ENCODE results near the gene DIP2A.

The DIP2A gene

GRCh38 chr21:46468108-46468774 lies 9.6 kb downstream of the DIP2A start:
- peaks cover 0 to 1% of the 10 kb centered on the region in 2 donors for H3K4me1 ChIP-seq (ENCODE audit: control insufficient read depth in 2 of 2, insufficient read depth in 1 of 2, low read depth in 1 of 2, low read length in 2 of 2)
- H3K9me3 ChIP-seq (replicated peaks in 1 of 2; ENCODE audit: control insufficient read depth in 2 of 2, insufficient read depth in 1 of 2, low read depth in 1 of 2, low read length in 2 of 2), result peaks cover 0 to 2% of the 10 kb centered on the region in 2 donors
- no peak overlapping the region for H4K8ac ChIP-seq (ENCODE audit: low read depth, low read length)
- H4K91ac ChIP-seq (ENCODE audit: low read depth, low read length, poor library complexity), result no peak overlapping the region
- H2AFZ ChIP-seq (ENCODE audit: low read length), result no peak overlapping the region
- H3K27me3 ChIP-seq (ENCODE audit: control insufficient read depth in 3 of 3, insufficient read depth in 3 of 3, low read depth in 1 of 3, low read length in 3 of 3), result no peaks in the 10 kb centered on the region
- DNase-seq (ENCODE audit: low spot score), result no peak
- H3K9ac ChIP-seq (ENCODE audit: low read depth, low read length, poor library complexity), result no peak overlapping the region
- H3K36me3 ChIP-seq (replicated peaks in 1 of 2; ENCODE audit: control insufficient read depth in 2 of 2, insufficient read depth in 2 of 2, low read length in 2 of 2), result peaks cover 2 to 48% of the 10 kb centered on the region in 2 donors
- no peak overlapping the region for H2BK12ac ChIP-seq (ENCODE audit: low read length)
- no CpG with 5 or more reads among the region's 6 CpGs for WGBS, 2 donors (ENCODE audit: extremely low coverage in 2 of 2, insufficient read length in 2 of 2, insufficient replicate concordance in 1 of 2)
- H3K27ac ChIP-seq (replicated peaks; ENCODE audit: low read length), result no peak overlapping the region
- no peak overlapping the region for H2BK120ac ChIP-seq (ENCODE audit: low read depth, low read length)
- H2BK15ac ChIP-seq (ENCODE audit: low read length), result no peak overlapping the region
- H3K23ac ChIP-seq (ENCODE audit: low read depth, low read length, poor library complexity), result no peak overlapping the region
- H3K4me2 ChIP-seq (ENCODE audit: insufficient read depth, low read length, poor library complexity, severe bottlenecking), result no peak overlapping the region
- H3K79me1 ChIP-seq (ENCODE audit: low read depth, low read length), result peaks cover 7% of the 10 kb centered on the region
- H3K4me3 ChIP-seq (ENCODE audit: low read length in 2 of 2), result no peak overlapping the region
- no peak overlapping the region for H2BK5ac ChIP-seq (ENCODE audit: low read length)
- no peak overlapping the region for H3K4ac ChIP-seq (ENCODE audit: low read length)
- H3K14ac ChIP-seq (ENCODE audit: low read length), result no peak overlapping the region
- H3K18ac ChIP-seq (ENCODE audit: low read length), result no peak overlapping the region
- no peak overlapping the region for H2AK5ac ChIP-seq (ENCODE audit: low read depth, low read length)

GRCh38 chr21:46469275-46469674 lies 10.6 kb downstream of the DIP2A start:
- Histone ChIP-seq H2BK5ac (ENCODE audit: low read length) (no peak overlapping the region), H3K4me1 (ENCODE audit: control insufficient read depth in 2 of 2, insufficient read depth in 1 of 2, low read depth in 1 of 2, low read length in 2 of 2) (peaks cover 0 to 1% of the 10 kb centered on the region in 2 donors), H2BK12ac (ENCODE audit: low read length) (no peak overlapping the region), H2BK15ac (ENCODE audit: low read length) (no peak overlapping the region), H4K8ac (ENCODE audit: low read depth, low read length) (no peak overlapping the region), H3K18ac (ENCODE audit: low read length) (no peak overlapping the region), H2AK5ac (ENCODE audit: low read depth, low read length) (no peak overlapping the region), H3K4ac (ENCODE audit: low read length) (no peak overlapping the region), H3K27me3 (ENCODE audit: control insufficient read depth in 3 of 3, insufficient read depth in 3 of 3, low read depth in 1 of 3, low read length in 3 of 3) (no peaks in the 10 kb centered on the region), H3K9me3 (replicated peaks in 1 of 2; ENCODE audit: control insufficient read depth in 2 of 2, insufficient read depth in 1 of 2, low read depth in 1 of 2, low read length in 2 of 2) (peaks cover 0 to 2% of the 10 kb centered on the region in 2 donors), H3K79me1 (ENCODE audit: low read depth, low read length) (peaks cover 7% of the 10 kb centered on the region), H2BK120ac (ENCODE audit: low read depth, low read length) (no peak overlapping the region), H3K27ac (replicated peaks; ENCODE audit: low read length) (no peak overlapping the region), H3K4me2 (ENCODE audit: insufficient read depth, low read length, poor library complexity, severe bottlenecking) (no peak overlapping the region), H3K14ac (ENCODE audit: low read length) (no peak overlapping the region), H3K4me3 (ENCODE audit: low read length in 2 of 2) (no peak overlapping the region), H3K36me3 (replicated peaks in 1 of 2; ENCODE audit: control insufficient read depth in 2 of 2, insufficient read depth in 2 of 2, low read length in 2 of 2) (peaks cover 3 to 49% of the 10 kb centered on the region in 2 donors), H4K91ac (ENCODE audit: low read depth, low read length, poor library complexity) (no peak overlapping the region), H3K23ac (ENCODE audit: low read depth, low read length, poor library complexity) (no peak overlapping the region), H2AFZ (ENCODE audit: low read length) (no peak overlapping the region), H3K9ac (ENCODE audit: low read depth, low read length, poor library complexity) (no peak overlapping the region)
- WGBS, 2 donors (ENCODE audit: extremely low coverage in 2 of 2, insufficient read length in 2 of 2, insufficient replicate concordance in 1 of 2), result no CpG with 5 or more reads among the region's 3 CpGs
- DNase-seq (ENCODE audit: low spot score), result no peak

- Histone ChIP-seq H3K14ac (ENCODE audit: low read length) (no peak overlapping the region), H3K4me3 (ENCODE audit: low read length in 2 of 2) (no peak overlapping the region), H3K79me1 (ENCODE audit: low read depth, low read length) (peaks cover 7% of the 10 kb centered on the region), H2AK5ac (ENCODE audit: low read depth, low read length) (no peak overlapping the region), H3K4ac (ENCODE audit: low read length) (no peak overlapping the region), H3K18ac (ENCODE audit: low read length) (no peak overlapping the region), H3K4me2 (ENCODE audit: insufficient read depth, low read length, poor library complexity, severe bottlenecking) (no peak overlapping the region), H3K23ac (ENCODE audit: low read depth, low read length, poor library complexity) (no peak overlapping the region), H4K91ac (ENCODE audit: low read depth, low read length, poor library complexity) (no peak overlapping the region), H2BK15ac (ENCODE audit: low read length) (no peak overlapping the region), H3K4me1 (ENCODE audit: control insufficient read depth in 2 of 2, insufficient read depth in 1 of 2, low read depth in 1 of 2, low read length in 2 of 2) (peaks cover 0 to 1% of the 10 kb centered on the region in 2 donors), H3K27me3 (ENCODE audit: control insufficient read depth in 3 of 3, insufficient read depth in 3 of 3, low read depth in 1 of 3, low read length in 3 of 3) (no peaks in the 10 kb centered on the region), H2BK12ac (ENCODE audit: low read length) (no peak overlapping the region), H4K8ac (ENCODE audit: low read depth, low read length) (no peak overlapping the region), H3K36me3 (replicated peaks in 1 of 2; ENCODE audit: control insufficient read depth in 2 of 2, insufficient read depth in 2 of 2, low read length in 2 of 2) (peaks cover 2 to 42% of the 10 kb centered on the region in 2 donors), H3K9me3 (replicated peaks in 1 of 2; ENCODE audit: control insufficient read depth in 2 of 2, insufficient read depth in 1 of 2, low read depth in 1 of 2, low read length in 2 of 2) (peaks cover 0 to 2% of the 10 kb centered on the region in 2 donors), H3K27ac (replicated peaks; ENCODE audit: low read length) (no peak overlapping the region), H2BK120ac (ENCODE audit: low read depth, low read length) (no peak overlapping the region), H2AFZ (ENCODE audit: low read length) (no peak overlapping the region), H2BK5ac (ENCODE audit: low read length) (no peak overlapping the region), H3K9ac (ENCODE audit: low read depth, low read length, poor library complexity) (no peak overlapping the region)
- no peak for DNase-seq (ENCODE audit: low spot score)
- no CpG with 5 or more reads among the region's 1 CpG for WGBS, 2 donors (ENCODE audit: extremely low coverage in 2 of 2, insufficient read length in 2 of 2, insufficient replicate concordance in 1 of 2)
Observed at GRCh38 chr21:46471514-46471913, 12.8 kb downstream of the DIP2A start.

GRCh38 chr21:46472246-46472645 lies 13.6 kb downstream of the DIP2A start:
- peaks cover 2 to 45% of the 10 kb centered on the region in 2 donors for H3K36me3 ChIP-seq (replicated peaks in 1 of 2; ENCODE audit: control insufficient read depth in 2 of 2, insufficient read depth in 2 of 2, low read length in 2 of 2)
- DNase-seq (ENCODE audit: low spot score), result no peak
- no peak overlapping the region for H3K23ac ChIP-seq (ENCODE audit: low read depth, low read length, poor library complexity)
- no peak overlapping the region for H3K9ac ChIP-seq (ENCODE audit: low read depth, low read length, poor library complexity)
- H2BK15ac ChIP-seq (ENCODE audit: low read length), result no peak overlapping the region
- no peak overlapping the region for H3K18ac ChIP-seq (ENCODE audit: low read length)
- H3K4me2 ChIP-seq (ENCODE audit: insufficient read depth, low read length, poor library complexity, severe bottlenecking), result no peak overlapping the region
- H3K4me3 ChIP-seq (ENCODE audit: low read length in 2 of 2), result no peak overlapping the region
- peaks cover 0 to 2% of the 10 kb centered on the region in 2 donors for H3K9me3 ChIP-seq (replicated peaks in 1 of 2; ENCODE audit: control insufficient read depth in 2 of 2, insufficient read depth in 1 of 2, low read depth in 1 of 2, low read length in 2 of 2)
- no peak overlapping the region for H2AK5ac ChIP-seq (ENCODE audit: low read depth, low read length)
- no peak overlapping the region for H2BK12ac ChIP-seq (ENCODE audit: low read length)
- no peaks in the 10 kb centered on the region for H3K27me3 ChIP-seq (ENCODE audit: control insufficient read depth in 3 of 3, insufficient read depth in 3 of 3, low read depth in 1 of 3, low read length in 3 of 3)
- no peak overlapping the region for H3K4ac ChIP-seq (ENCODE audit: low read length)
- no peak overlapping the region for H2AFZ ChIP-seq (ENCODE audit: low read length)
- no peak overlapping the region for H3K14ac ChIP-seq (ENCODE audit: low read length)
- no peak overlapping the region for H4K8ac ChIP-seq (ENCODE audit: low read depth, low read length)
- no peak overlapping the region for H2BK120ac ChIP-seq (ENCODE audit: low read depth, low read length)
- no peak overlapping the region for H2BK5ac ChIP-seq (ENCODE audit: low read length)
- H3K4me1 ChIP-seq (ENCODE audit: control insufficient read depth in 2 of 2, insufficient read depth in 1 of 2, low read depth in 1 of 2, low read length in 2 of 2), result peaks cover 0 to 1% of the 10 kb centered on the region in 2 donors
- no CpG with 5 or more reads among the region's 6 CpGs for WGBS, 2 donors (ENCODE audit: extremely low coverage in 2 of 2, insufficient read length in 2 of 2, insufficient replicate concordance in 1 of 2)
- no peak overlapping the region for H3K27ac ChIP-seq (replicated peaks; ENCODE audit: low read length)
- peaks cover 7% of the 10 kb centered on the region for H3K79me1 ChIP-seq (ENCODE audit: low read depth, low read length)
- no peak overlapping the region for H4K91ac ChIP-seq (ENCODE audit: low read depth, low read length, poor library complexity)

All from neuronal stem cell (in vitro differentiated cells).